Esophagus (tissue), 2 donors: ENCODE results near the gene SUMF1. TPM values are rescaled to one million over a fixed set of nuclear protein-coding genes. Genes with fewer than 3 reads are reported as not detected.

Source experiments
- H3K27ac ChIP-seq, 2 donors: one replicate each; pipeline ENCODE4 v1.5.1; 2013; ENCODE audit warnings: low read depth in 2 of 2, mild to moderate bottlenecking in 2 of 2, inconsistent platforms in 1 of 2, low read length in 1 of 2, moderate library complexity in 1 of 2
- H3K27me3 ChIP-seq, 2 donors: one replicate each; pipeline ENCODE4 v1.6.1; 2013; ENCODE audit warnings: low read length in 2 of 2, control low read depth in 1 of 2, mild to moderate bottlenecking in 1 of 2; ENCODE audit not compliant: insufficient read depth in 2 of 2, control insufficient read depth in 1 of 2
- H3K36me3 ChIP-seq, 2 donors: one replicate each; pipeline ENCODE4 v1.6.1; 2013; ENCODE audit warnings: low read length in 1 of 2; ENCODE audit not compliant: control insufficient read depth in 2 of 2, insufficient read depth in 2 of 2
- H3K4me1 ChIP-seq, 2 donors: one replicate each; pipeline ENCODE4 v1.6.1; 2013; ENCODE audit warnings: low read length in 1 of 2; ENCODE audit not compliant: control insufficient read depth in 2 of 2, insufficient read depth in 2 of 2
- H3K4me3 ChIP-seq, 2 donors: one replicate each; pipeline ENCODE4 v1.5.1; 2013; ENCODE audit warnings: low read length in 2 of 2, mild to moderate bottlenecking in 2 of 2, low read depth in 1 of 2, moderate library complexity in 1 of 2
- H3K9me3 ChIP-seq, 2 donors: one replicate each; pipeline ENCODE4 v1.6.1; 2013; ENCODE audit warnings: mild to moderate bottlenecking in 2 of 2, low read depth in 1 of 2, low read length in 1 of 2, moderate library complexity in 1 of 2; ENCODE audit not compliant: control insufficient read depth in 2 of 2, insufficient read depth in 1 of 2
- WGBS, 2 donors: extraction: QIAGEN DNeasy Blood & Tissue Kit; methylation state at CpG; one replicate each; pipeline ENCODE4 v1.1.7; 2013; 5-methylcytosine and 5-hydroxymethylcytosine counted together
- polyA plus RNA-seq, 2 donors: library from polyadenylated mRNA; stranded (reverse); fragments of 200-250 nt; gene quantifications; one replicate each; pipeline ENCODE4 v1.2.3, GENCODE V29; 2013
- donor health status: healthy with polysubstance abuse.
- donor health status: Bipolar disorder and iron deficiency.

SUMF1 gene
- polyA plus RNA-seq, 2 donors, result 14.3 to 21.6 TPM

DNA sequence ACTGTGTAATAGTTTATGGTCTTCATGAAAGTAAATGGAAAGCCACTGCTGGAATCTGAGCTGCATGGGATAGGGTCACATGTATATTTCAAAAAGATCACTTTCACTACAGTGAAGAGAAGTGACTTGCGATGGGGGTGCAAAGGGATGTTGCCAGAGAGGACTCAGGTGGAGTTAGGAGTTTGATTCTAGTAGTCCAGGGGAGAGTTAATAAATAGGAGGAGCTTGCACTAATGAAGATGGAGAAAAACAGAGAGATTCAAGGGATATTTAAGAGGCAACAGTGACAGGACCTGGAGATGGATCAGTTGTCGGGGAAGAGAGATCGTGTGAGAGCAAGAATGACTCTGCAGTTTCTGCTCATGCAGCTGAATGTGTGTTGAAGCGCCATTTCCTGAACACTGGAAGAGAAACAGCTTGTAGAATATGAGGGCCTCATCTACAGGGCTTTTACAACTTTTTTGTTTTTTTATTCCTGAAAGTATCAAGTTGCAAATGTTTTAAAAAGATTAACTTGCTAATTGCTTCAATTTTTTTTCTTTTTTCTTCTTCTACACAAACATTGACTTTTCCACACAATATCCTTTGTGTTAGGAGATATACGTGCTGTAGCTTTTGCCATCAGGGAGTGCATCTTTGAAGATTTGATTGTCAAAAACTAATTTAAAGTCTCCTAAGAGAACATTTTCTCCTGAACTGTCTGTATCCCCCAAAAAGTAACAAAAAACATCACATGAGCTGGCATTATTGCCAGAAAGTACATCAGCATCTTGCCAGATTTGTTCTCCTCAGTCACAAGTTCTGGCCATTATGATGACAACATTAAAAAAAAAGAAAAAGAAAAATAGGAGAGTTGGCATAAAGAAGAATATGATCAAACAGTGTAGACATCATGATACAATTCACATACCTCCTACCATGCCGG is 126.4 kb downstream of the SUMF1 start:
- H3K36me3 ChIP-seq, result no peaks in the 10 kb centered on the region
- no peaks in the 10 kb centered on the region for H3K4me1 ChIP-seq
- H3K27me3 ChIP-seq, result no peaks in the 10 kb centered on the region
- 76 to 79% methylated on average over 6 of the region's 6 CpGs for WGBS, 2 donors
- H3K27ac ChIP-seq, result no peak overlapping the region
- no peak overlapping the region for H3K4me3 ChIP-seq
- no peaks in the 10 kb centered on the region for H3K9me3 ChIP-seq

DNA sequence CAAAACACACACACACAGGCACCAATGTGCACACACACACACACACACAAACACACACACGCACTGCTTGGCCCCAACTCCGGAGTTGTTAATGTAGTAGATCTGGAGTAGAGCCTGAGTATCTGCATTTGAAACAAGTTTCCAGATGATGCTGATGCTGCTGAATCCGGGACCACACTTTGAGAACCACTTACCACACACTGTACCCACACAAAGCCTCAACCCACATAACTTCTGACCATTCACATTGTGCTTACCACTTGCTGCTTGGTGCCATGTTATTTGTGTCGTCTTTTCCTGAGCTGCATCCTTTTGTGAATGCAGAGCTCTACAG is 127.0 kb downstream of the SUMF1 start:
- no peaks in the 10 kb centered on the region for H3K4me1 ChIP-seq
- no peaks in the 10 kb centered on the region for H3K9me3 ChIP-seq
- H3K27ac ChIP-seq, result no peak overlapping the region
- H3K36me3 ChIP-seq, result no peaks in the 10 kb centered on the region
- no peaks in the 10 kb centered on the region for H3K27me3 ChIP-seq
- H3K4me3 ChIP-seq, result no peak overlapping the region
- 90 to 94% methylated on average over 4 of the region's 4 CpGs for WGBS, 2 donors

DNA sequence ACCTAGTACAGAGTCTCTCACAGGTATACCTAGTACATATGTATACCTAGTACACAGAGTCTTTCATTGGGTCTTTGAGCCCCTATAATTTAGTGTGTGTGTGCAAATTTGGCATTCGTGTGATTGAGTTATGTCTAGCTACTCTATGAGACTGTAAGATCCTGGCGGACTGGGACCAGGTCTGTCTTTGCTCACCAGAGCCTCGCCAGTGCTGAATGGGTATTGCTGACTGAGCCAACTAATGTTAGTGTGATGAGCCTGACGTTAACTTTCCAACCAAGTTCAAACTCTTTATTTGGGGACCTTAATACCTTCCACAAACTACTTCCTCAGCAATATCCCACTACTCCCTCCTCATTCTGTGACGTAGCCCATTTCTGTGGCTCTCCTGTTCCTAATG is 128.3 kb downstream of the SUMF1 start:
- Histone ChIP-seq H3K4me3 (no peak overlapping the region), H3K9me3 (no peaks in the 10 kb centered on the region), H3K36me3 (no peaks in the 10 kb centered on the region), H3K4me1 (no peaks in the 10 kb centered on the region), H3K27ac (no peak overlapping the region), H3K27me3 (no peaks in the 10 kb centered on the region)
- 89 to 95% methylated on average over 5 of the region's 5 CpGs for WGBS, 2 donors

DNA sequence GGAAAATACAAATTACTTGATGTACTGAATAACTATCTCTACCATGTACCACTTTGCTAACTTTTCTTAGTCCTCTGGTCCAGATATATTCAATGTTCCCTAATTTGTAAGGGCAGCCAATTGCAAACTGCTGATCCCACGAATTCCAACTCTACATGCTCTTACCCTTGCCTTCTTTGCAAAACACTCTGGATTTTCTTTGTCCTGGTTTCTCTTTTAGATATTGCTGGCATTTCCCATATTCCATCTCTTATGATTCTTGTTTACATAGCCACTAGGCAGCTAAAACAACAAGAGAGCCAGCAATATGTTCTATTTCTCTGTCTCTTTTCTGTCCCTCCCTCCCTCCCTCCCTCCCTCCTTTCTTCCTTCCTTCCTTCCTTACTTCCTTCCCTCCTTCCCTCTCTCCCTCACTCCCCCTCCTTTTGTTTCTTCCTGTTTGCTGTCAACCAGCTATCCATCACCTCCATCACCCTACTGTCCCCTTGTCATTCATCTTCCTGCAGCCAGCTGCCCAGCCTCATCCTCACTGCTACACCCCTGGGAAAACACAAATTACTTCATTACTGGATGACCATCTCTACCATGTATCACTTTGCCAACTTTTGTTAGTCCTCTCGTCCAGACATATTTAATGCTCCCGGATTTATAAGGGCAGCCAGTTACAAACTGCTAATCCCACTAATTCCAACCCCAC is 130.1 kb downstream of the SUMF1 start:
- no peak overlapping the region for H3K27ac ChIP-seq
- WGBS, 2 donors, result 51 to 62% methylated on average over 3 of the region's 3 CpGs
- no peaks in the 10 kb centered on the region for H3K4me1 ChIP-seq
- no peaks in the 10 kb centered on the region for H3K27me3 ChIP-seq
- H3K36me3 ChIP-seq, result no peaks in the 10 kb centered on the region
- no peak overlapping the region for H3K4me3 ChIP-seq
- H3K9me3 ChIP-seq, result no peaks in the 10 kb centered on the region

DNA sequence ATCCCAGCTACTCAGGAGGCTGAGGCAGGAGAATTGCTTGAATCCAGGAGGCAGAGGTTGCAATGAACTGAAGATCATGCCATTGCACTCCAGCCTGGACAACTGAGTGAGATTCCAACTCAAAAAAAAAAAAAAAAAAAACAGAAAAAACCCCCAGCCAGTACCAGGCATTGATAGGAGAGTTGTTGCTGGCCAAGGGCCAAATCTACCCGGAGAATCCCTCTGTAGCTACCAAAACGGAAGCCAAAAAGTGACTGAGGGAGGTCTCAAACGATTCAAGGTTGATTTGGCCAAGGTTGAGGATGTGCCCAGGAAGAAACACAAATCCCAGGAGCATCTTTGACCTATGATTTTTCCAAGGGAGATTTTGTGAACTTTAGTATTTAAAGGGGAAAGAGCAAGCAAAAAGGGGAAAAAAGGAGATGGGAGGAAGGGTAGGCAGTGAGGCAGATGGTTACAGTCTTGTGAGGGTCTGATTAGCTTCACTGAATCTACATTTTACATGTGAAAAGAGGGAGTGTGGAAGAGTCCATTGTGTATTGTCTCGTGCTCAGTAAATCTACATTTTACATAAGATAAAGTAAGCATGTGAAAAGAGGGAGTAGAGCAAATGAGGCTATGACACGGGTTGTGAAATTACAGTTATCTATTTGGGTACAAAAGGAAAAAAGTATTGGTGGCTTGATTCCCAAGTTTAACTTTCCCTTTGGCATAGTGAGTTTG is 131.1 kb downstream of the SUMF1 start:
- Histone ChIP-seq H3K4me3 (no peak overlapping the region), H3K27ac (no peak overlapping the region)
- WGBS, 2 donors, result 61 to 75% methylated on average over 5 of the region's 5 CpGs

DNA sequence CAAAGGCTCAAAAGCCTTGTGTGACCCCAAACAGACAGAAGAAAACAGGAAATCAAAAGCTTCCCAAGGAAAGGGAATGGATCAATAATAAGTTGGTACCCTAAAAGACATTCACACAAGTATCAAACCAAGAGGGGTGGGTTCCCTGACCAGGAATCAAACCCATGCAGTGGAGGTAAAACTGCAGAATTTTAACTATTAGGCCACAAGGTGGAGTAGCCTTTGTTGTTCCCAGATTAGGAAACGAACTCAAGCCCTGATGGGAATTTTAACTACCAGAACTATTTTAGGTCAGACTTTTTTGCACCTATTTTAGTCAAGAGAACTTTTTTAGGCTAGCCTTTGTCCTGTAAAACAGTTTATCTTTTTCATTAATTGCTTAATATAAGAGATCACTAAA is 132.5 kb downstream of the SUMF1 start:
- Histone ChIP-seq H3K27me3 (no peaks in the 10 kb centered on the region), H3K4me1 (no peaks in the 10 kb centered on the region), H3K36me3 (no peaks in the 10 kb centered on the region), H3K27ac (no peak overlapping the region), H3K4me3 (no peak overlapping the region), H3K9me3 (no peaks in the 10 kb centered on the region)
- 37 to 60% methylated on average over 1 of the region's 1 CpG for WGBS, 2 donors

More for the DNA sequence above, 131.1 kb downstream of the SUMF1 start:
- Histone ChIP-seq H3K36me3 (no peaks in the 10 kb centered on the region), H3K27me3 (no peaks in the 10 kb centered on the region), H3K9me3 (no peaks in the 10 kb centered on the region), H3K4me1 (no peaks in the 10 kb centered on the region)

DNA sequence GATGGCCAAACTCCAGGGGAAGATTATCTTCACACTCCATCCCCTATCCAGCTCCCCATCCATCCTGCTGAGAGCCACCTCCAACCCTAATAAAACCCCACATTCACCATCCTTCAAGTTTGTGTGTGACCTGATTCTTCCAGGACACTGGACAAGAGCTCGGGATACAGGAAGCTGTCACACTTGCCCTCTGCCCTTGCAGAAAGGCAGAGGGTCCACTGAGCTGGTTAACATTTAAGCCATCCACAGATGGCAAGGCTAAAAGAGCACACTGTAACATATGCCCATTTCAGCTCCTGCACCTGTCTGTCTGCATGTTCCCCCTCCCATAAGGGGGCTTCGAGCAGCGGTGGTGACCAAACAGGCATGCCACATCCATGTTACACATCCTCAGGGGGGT is 134.1 kb downstream of the SUMF1 start:
- 93 to 96% methylated on average over 3 of the region's 3 CpGs for WGBS, 2 donors
- no peak overlapping the region for H3K4me3 ChIP-seq
- H3K36me3 ChIP-seq, result no peaks in the 10 kb centered on the region
- no peaks in the 10 kb centered on the region for H3K4me1 ChIP-seq
- peaks cover 2 to 3% of the 10 kb centered on the region in 2 donors for H3K9me3 ChIP-seq
- no peaks in the 10 kb centered on the region for H3K27me3 ChIP-seq
- H3K27ac ChIP-seq, result no peak overlapping the region

DNA sequence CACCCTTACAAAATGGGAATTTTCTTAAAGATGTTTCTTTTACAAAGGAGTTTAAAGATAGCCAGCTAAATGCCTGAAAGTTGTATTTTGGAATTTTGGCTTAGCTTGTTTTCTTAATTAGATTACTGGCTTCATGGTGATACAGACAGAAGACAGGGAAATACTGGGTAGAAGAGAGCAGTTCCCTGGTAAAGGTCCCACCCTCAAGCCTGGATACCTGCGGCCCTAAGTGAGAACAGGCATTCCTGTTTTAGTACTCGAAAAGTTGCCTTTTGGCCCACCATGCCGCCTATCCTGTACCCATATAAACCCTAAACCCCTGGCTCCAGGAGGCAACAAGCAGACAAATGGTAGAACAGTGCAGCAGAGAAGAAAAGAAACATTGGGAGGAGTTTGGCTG is 134.5 kb downstream of the SUMF1 start:
- Histone ChIP-seq H3K27ac (no peak overlapping the region), H3K4me3 (no peak overlapping the region), H3K27me3 (no peaks in the 10 kb centered on the region), H3K9me3 (peaks cover 2 to 3% of the 10 kb centered on the region in 2 donors), H3K4me1 (no peaks in the 10 kb centered on the region), H3K36me3 (no peaks in the 10 kb centered on the region)
- WGBS, 2 donors, result 86 to 93% methylated on average over 3 of the region's 3 CpGs

DNA sequence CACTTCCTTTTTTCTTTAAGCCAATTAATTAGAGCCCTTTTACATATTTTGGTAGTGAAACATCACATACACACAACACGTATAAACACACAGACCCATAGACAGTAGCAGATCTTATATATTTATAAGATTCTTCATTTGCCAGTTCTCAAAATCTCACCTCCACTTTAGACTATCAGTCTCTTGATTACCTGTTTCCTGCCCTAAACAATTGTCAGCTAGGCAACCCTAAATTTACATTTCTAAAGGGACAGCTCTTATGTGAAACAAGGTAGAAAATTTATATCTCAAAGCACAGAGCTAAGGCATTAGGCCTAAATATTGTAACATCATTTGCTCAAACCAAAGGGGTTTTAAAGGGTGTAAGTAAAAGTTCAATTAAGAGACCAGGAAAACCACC is 135.0 kb downstream of the SUMF1 start:
- WGBS, 2 donors, result 96 to 97% methylated on average over 1 of the region's 1 CpG
- no peak overlapping the region for H3K27ac ChIP-seq
- H3K36me3 ChIP-seq, result no peaks in the 10 kb centered on the region
- H3K4me1 ChIP-seq, result no peaks in the 10 kb centered on the region
- H3K9me3 ChIP-seq, result peaks cover 2 to 3% of the 10 kb centered on the region in 2 donors
- no peak overlapping the region for H3K4me3 ChIP-seq
- no peaks in the 10 kb centered on the region for H3K27me3 ChIP-seq
